AG09309 (cell line): ENCODE data around the gene AFF3.

Experiments
- DNase-seq: peaks from one replicate; pipeline ENCODE4 v3.0.0-alpha.2; 2010; ENCODE audit warnings: low read depth
- H3K4me3 ChIP-seq: 2 replicates; pipeline ENCODE4 v1.5.1; 2011; ENCODE audit warnings: mild to moderate bottlenecking, low read depth, low read length, moderate library complexity; ENCODE audit not compliant: control insufficient read depth
- CTCF ChIP-seq: IDR thresholded peaks from 2 replicates; pipeline ENCODE4 v1.5.1; 2011; ENCODE audit warnings: mild to moderate bottlenecking, low read depth, low read length, inconsistent platforms; ENCODE audit not compliant: insufficient read depth, control insufficient read depth; ENCODE audit errors: missing control alignments

AFF3 gene

GRCh38 chr2:99802734-99803133 lies 339.7 kb downstream of the AFF3 start:
- TF ChIP-seq CTCF: no peak
- DNase-seq: no peak
- H3K4me3 ChIP-seq: no peak overlapping the region

GRCh38 chr2:99801327-99801901 lies 341.0 kb downstream of the AFF3 start:
- TF ChIP-seq CTCF: no peak
- no peak for DNase-seq
- H3K4me3 ChIP-seq: no peak overlapping the region

GRCh38 chr2:99797475-99797874 lies 344.9 kb downstream of the AFF3 start:
- no peak for TF ChIP-seq CTCF
- no peak overlapping the region for H3K4me3 ChIP-seq
- DNase-seq: no peak

- TF ChIP-seq CTCF: no peak
- H3K4me3 ChIP-seq: no peak overlapping the region
- DNase-seq: no peak
Observed at GRCh38 chr2:99794414-99794813, 348.0 kb downstream of the AFF3 start.

GRCh38 chr2:99793022-99793421 lies 349.4 kb downstream of the AFF3 start:
- H3K4me3 ChIP-seq: no peak overlapping the region
- no peak for DNase-seq
- TF ChIP-seq CTCF: no peak

GRCh38 chr2:99789849-99790248 lies 352.5 kb downstream of the AFF3 start:
- DNase-seq: no peak
- no peak overlapping the region for H3K4me3 ChIP-seq
- no peak for TF ChIP-seq CTCF
